Measurements from ENCODE around the gene FSTL4. TPM values are rescaled to one million over a fixed set of nuclear protein-coding genes. Genes with fewer than 3 reads are reported as not detected.

FSTL4 gene
- polyA plus RNA-seq, 1 donor (not counting 4 experiments of a cell fraction or from before 2014, with no cell fraction given) = 1.7 TPM

GRCh38 chr5:133464013-133464412, 148.3 kb downstream of the FSTL4 start:
- Histone ChIP-seq H3K4me1 (ENCODE audit: control insufficient read depth, extremely low read depth, insufficient read depth, low read length) (no peaks in the 10 kb centered on the region), H3K9me3 (ENCODE audit: control insufficient read depth, low read depth, low read length) (no peaks in the 10 kb centered on the region), H4K20me1 (ENCODE audit: control insufficient read depth, extremely low read depth, insufficient read depth, low read length) (no peaks in the 10 kb centered on the region), H3K9ac (ENCODE audit: control insufficient read depth, extremely low read depth, insufficient read depth, low read length) (no peak overlapping the region), H3K4me2 (ENCODE audit: control insufficient read depth, extremely low read depth, insufficient read depth, low read depth, low read length) (no peak overlapping the region), H3K79me2 (ENCODE audit: control insufficient read depth, insufficient read depth, low read length) (no peaks in the 10 kb centered on the region), H3K9me1 (ENCODE audit: control insufficient read depth, extremely low read depth, insufficient read depth, low read length) (no peaks in the 10 kb centered on the region), H2AFZ (ENCODE audit: control insufficient read depth, low read length) (no peak overlapping the region), H3K27ac (ENCODE audit: control insufficient read depth, insufficient read depth, low read length) (no peak overlapping the region), H3K36me3 (ENCODE audit: control insufficient read depth in 2 of 2, extremely low read depth in 1 of 2, insufficient read depth in 2 of 2, low read length in 2 of 2) (no peaks in the 10 kb centered on the region), H3K27me3 (ENCODE audit: control insufficient read depth, extremely low read depth, insufficient read depth, low read length) (peaks cover 2% of the 10 kb centered on the region), H3K4me3 (ENCODE audit: control insufficient read depth in 2 of 3, extremely low read depth in 1 of 3, insufficient read depth in 2 of 3, low read depth in 1 of 3, low read length in 3 of 3) (no peak overlapping the region)
- no peak for TF ChIP-seq EZH2 (IDR thresholded peaks at IDR 0.05; ENCODE audit: low read length)
- TF ChIP-seq, protein P1, sequence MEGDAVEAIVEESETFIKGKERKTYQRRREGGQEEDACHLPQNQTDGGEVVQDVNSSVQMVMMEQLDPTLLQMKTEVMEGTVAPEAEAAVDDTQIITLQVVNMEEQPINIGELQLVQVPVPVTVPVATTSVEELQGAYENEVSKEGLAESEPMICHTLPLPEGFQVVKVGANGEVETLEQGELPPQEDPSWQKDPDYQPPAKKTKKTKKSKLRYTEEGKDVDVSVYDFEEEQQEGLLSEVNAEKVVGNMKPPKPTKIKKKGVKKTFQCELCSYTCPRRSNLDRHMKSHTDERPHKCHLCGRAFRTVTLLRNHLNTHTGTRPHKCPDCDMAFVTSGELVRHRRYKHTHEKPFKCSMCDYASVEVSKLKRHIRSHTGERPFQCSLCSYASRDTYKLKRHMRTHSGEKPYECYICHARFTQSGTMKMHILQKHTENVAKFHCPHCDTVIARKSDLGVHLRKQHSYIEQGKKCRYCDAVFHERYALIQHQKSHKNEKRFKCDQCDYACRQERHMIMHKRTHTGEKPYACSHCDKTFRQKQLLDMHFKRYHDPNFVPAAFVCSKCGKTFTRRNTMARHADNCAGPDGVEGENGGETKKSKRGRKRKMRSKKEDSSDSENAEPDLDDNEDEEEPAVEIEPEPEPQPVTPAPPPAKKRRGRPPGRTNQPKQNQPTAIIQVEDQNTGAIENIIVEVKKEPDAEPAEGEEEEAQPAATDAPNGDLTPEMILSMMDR (optimal IDR thresholded peaks at IDR 0.05 in 1 of 3, IDR thresholded peaks at IDR 0.05 in 1 of 3, conservative IDR thresholded peaks at IDR 0.05 in 1 of 3; ENCODE audit: extremely low read depth in 1 of 3, insufficient read depth in 2 of 3, low read length in 3 of 3) = no peak
- FAIRE-seq = no peak
- dilution Hi-C loops (cut with MboI; ENCODE audit: extremely low pct_ligation_motif_present, low sequenced_read_pairs) = no loop called here
- DNase-seq (ENCODE audit: low read depth, low spot score) = no peak

DNA sequence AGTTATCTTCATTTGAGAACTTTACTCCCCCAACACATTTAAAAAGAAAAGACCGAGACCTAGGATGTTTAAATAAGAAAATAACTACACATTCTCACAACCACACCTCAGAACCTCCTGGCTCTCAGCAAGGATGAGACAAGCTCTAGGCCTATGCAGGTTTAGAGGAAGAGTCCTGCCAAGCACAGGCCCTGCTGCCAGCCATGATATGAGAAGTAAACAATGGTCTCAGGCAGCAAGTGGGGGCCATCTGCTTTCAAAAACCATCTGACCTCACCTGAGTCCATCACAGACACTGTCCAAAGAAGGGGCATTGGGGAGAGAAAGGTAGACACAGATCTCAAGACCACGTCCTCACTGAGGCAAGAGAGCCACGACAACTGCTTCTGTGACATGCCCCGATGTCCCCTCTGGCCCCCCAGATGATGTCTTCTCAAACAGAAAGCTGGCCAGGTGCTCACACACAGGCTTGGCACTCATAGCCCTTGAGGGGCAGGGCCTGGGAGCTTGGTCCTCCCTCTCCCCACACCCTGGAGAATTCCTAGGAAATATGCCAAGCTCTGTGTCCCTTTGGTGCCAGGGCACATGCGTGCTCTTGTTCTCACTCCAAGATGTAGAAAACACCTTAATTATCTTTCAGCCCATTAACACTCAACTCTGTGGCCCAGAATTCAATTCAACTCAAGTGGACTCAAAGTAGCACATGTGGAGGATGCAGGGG, 150.4 kb downstream of the FSTL4 start:
- H3K4me2 ChIP-seq (ENCODE audit: control insufficient read depth, extremely low read depth, insufficient read depth, low read depth, low read length) = no peak overlapping the region
- H3K27ac ChIP-seq (ENCODE audit: control insufficient read depth, insufficient read depth, low read length) = no peak overlapping the region
- no peaks in the 10 kb centered on the region for H3K79me2 ChIP-seq (ENCODE audit: control insufficient read depth, insufficient read depth, low read length)
- FAIRE-seq = no peak
- H3K9me3 ChIP-seq (ENCODE audit: control insufficient read depth, low read depth, low read length) = no peaks in the 10 kb centered on the region
- peaks cover 12% of the 10 kb centered on the region for H3K4me1 ChIP-seq (ENCODE audit: control insufficient read depth, extremely low read depth, insufficient read depth, low read length)
- dilution Hi-C loops (cut with MboI; ENCODE audit: extremely low pct_ligation_motif_present, low sequenced_read_pairs) = no loop called here
- no peaks in the 10 kb centered on the region for H3K36me3 ChIP-seq (ENCODE audit: control insufficient read depth in 2 of 2, extremely low read depth in 1 of 2, insufficient read depth in 2 of 2, low read length in 2 of 2)
- DNase-seq (ENCODE audit: low read depth, low spot score) = no peak
- H3K9ac ChIP-seq (ENCODE audit: control insufficient read depth, extremely low read depth, insufficient read depth, low read length) = no peak overlapping the region
- TF ChIP-seq, protein P1 (optimal IDR thresholded peaks at IDR 0.05 in 1 of 3, IDR thresholded peaks at IDR 0.05 in 1 of 3, conservative IDR thresholded peaks at IDR 0.05 in 1 of 3; ENCODE audit: extremely low read depth in 1 of 3, insufficient read depth in 2 of 3, low read length in 3 of 3) = no peak
- no peak for TF ChIP-seq EZH2 (IDR thresholded peaks at IDR 0.05; ENCODE audit: low read length)
- H3K27me3 ChIP-seq (ENCODE audit: control insufficient read depth, extremely low read depth, insufficient read depth, low read length) = no peaks in the 10 kb centered on the region
- no peak overlapping the region for H3K4me3 ChIP-seq (ENCODE audit: control insufficient read depth in 2 of 3, extremely low read depth in 1 of 3, insufficient read depth in 2 of 3, low read depth in 1 of 3, low read length in 3 of 3)
- no peaks in the 10 kb centered on the region for H4K20me1 ChIP-seq (ENCODE audit: control insufficient read depth, extremely low read depth, insufficient read depth, low read length)
- H3K9me1 ChIP-seq (ENCODE audit: control insufficient read depth, extremely low read depth, insufficient read depth, low read length) = no peaks in the 10 kb centered on the region
- no peak overlapping the region for H2AFZ ChIP-seq (ENCODE audit: control insufficient read depth, low read length)

Data from keratinocyte (primary cell).